GM18499 (cell line): ENCODE measurements around the gene RICTOR.

ENCODE experiments used
- ATAC-seq: cut with Tn5 transposase; IDR thresholded peaks from one replicate; pipeline ENCODE4 v1.9.1; 2021; ENCODE audit warnings: moderate number of reproducible peaks; ENCODE audit not compliant: insufficient read depth, unreplicated experiment

The RICTOR gene

DNA sequence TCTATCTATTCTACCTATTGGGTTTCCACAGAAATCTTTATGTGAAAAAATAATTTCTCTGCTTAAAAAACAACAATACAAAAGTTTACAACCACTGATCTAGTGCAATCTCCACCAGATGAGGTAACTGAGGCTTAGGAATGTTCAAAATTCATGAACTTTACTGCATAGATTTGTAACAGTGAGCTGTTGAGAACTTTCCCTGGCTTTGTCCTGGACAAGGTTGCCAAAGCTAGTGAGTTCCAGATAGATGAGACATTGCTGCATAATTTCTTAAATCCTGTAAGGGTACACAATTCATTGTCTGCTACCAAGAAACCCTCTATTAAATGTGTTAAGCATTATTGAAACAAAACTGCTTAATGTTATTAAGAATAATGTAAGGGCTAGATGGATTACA lies 125.7 kb downstream of the RICTOR start:
- ATAC-seq = no peak

DNA sequence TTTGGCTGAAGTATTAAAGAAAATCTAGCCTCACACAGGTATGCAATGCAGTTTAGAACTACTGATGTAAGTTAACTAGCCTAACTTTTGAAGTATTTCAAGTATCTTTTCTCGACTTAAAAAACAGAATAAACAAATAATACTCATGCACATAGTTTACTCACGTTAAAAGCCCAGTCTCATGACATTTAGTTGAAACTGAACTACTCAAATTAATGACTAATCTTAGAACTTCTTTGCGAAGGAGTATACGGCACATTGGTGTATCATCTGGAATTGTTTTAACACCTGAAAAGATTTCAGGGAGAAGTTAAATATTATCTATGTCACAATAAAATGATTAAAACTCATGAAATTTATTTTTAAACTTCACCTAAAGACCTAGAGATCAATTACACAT lies 129.9 kb downstream of the RICTOR start:
- ATAC-seq = no peak

DNA sequence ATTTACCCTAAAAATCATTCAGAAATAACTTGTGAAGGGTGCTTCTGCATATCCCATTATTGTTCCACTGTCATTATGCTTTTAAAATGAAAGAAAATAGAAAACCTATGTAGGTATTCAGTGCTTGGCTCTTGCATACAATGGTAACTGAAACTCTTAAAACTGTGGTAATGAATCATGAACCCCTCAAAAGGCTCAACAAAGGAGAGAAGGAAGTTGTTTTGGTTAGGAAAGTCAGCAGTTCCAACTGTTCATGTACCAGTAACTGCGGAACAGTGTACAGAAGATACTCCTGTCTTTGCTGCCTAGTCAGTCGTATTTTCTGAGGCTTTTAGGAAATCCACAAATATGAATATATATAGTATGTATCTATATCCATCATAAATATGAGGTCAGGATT lies 132.3 kb downstream of the RICTOR start:
- no peak for ATAC-seq

DNA sequence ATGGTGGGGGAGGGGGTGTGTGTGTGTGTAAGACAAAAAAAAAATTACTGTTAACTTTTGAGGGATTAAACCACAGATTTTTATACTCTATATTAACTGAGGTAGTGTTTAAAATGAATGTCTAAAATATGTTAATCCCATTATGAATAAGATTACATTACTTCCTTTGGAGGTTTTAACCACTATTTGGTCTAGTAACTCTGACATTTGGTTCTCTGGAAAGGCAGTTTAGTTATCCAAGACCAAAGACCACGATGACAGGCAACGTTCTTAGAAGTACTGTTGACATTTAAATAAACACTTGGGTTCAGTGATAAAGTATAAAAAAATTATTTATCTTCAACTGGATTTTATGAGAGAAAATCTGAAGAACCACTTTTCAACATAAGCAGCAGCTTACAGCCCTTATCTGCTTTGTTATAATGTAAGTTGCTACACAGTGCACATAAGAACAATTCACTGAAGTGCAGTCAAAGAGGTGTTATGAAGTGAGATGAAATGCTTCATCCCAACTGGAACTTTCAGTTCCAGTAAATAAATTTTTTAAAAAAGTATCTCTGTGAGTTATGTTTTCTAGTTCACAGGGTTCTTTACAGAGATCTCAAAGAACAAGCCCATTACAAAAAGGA lies 133.9 kb downstream of the RICTOR start:
- no peak for ATAC-seq

DNA sequence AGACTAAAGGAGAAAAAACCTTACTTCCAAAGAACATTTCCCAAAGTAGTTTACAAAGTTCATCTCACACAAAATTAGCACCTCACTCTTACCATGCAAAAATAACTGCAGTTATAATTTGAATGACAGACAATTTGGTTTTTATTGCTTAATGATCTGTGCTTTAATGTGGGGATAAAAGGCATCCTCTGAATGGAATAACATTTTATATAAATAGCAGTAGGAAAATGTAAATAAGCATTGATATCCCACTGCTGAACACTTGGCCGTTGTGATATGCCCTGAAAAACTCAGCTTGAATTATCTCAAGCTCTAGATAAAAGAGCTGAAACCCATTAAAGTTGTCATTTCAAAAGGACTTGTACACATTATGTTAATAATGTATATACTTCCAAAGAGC lies 135.2 kb downstream of the RICTOR start:
- no peak for ATAC-seq

DNA sequence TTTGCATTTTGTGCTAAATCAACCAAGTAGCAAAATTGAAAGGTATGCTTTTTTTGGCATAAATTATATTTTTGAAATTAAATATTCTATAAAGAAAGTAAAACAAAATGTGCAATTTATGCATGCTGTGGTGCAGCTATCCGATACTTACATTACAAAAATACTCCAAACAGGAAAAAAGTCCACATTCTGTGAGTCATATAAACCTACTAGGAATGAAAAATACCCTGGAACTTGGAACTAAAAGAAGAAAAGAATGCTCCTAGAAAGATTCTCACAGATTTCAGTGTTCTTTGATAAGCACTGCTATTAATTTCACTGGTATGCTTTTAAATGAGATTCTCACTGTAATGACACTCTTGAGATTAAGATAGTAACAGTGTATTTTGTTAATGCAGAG lies 135.8 kb downstream of the RICTOR start:
- no peak for ATAC-seq

DNA sequence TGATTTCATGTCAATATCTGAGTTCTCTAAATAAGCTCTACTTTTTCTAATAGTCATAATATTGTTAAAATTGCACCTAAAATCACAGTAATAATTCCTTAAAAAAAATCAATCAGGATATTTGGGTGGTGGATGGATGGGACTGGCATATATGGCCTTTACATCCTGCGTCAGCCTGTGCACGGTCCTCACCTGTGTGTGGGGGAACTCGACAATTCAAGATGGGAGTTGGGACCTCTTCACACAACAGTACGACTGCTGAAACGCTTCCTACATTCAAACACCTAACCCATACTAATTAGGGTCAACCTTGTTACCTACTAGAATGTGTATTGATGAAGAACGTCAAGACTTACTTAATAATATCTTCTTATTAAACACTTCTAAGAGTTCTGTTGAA lies 137.9 kb downstream of the RICTOR start:
- ATAC-seq = no peak

DNA sequence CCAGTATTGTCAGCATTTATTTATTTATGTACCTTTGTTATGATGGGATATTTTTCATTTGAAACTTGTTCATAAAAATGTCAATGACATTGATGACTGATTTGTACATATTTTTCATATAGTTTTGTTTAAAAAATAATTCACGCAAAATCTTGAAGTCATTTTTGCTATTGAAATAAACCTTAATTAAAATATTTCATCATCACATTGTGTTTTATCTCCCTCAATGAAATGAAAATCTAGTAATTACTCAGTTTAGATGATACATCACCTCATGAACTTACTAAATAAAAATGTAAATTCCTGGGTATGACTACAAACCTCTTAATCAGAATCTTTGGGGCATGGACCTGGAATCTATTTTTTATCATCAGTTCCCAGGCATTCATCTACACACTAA lies 138.8 kb downstream of the RICTOR start:
- ATAC-seq = no peak

DNA sequence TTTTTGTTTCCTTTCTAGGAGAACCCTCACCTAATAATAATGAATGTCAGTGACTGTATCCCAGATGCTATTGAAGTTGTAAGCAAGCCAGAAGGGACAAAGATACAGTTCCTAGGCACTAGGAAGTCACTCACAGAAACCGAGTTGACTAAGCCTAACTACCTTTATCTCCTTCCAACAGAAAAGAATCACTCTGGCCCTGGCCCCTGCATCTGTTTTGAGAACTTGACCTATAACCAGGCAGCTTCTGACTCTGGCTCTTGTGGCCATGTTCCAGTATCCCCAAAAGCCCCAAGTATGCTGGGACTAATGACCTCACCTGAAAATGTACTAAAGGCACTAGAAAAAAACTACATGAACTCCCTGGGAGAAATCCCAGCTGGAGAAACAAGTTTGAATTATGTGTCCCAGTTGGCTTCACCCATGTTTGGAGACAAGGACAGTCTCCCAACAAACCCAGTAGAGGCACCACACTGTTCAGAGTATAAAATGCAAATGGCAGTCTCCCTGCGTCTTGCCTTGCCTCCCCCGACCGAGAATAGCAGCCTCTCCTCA lies 141.3 kb downstream of the RICTOR start:
- no peak for ATAC-seq

DNA sequence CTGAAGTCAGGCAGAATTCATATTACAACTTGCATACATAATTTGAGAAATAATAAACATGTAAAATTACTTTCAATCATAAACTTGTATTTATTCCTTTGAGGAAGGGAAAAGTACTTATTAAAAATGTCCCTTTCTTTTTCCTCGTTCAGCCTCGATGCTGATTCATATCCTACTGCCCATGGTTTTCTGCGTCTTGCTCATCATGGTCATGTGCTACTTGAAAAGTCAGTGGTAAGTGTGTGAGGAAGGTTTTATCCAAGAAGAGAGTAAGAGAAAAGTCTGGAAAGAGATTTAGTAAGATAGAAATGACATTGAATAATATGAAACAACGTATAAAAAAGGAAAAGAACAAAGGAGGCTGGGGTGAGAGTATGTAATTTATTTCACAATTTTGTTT lies 142.5 kb downstream of the RICTOR start:
- ATAC-seq = no peak

DNA sequence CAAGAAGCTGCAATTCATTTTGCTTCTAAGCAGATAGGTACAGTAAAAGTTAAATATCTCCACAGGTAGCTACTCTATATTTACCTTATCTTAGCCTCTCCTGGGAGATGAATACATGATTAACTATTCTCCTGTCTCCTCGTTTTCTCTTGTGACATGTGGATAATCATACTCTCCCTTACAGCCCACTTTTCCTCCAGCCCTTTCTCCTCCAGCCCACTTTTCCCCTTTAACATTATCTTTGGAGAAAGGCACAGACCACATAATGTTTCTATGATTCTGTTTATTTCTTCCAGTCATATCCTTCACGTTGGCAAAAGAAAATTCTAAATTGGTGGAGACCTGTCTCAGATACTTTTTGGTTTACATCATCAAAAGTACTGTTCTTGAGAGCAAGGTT lies 144.4 kb downstream of the RICTOR start:
- ATAC-seq = no peak

DNA sequence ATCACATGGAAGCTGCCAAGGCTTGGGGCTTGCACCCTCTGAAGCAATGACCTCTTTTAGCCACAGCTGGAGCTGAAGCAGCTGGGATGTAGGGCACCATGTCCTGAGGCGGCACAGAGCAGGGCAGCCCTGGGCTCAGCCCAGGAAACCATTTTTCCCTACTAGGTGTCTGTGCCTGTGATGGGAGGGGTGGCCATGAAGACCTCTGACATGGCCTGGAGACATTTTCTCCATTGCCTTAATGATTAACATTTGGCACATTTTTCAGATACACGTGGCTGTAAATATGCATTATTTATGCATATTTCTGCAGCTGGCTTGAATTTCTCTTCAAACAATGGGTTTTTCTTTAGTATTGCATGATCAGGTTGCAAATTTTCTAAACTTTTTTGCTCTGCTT lies 146.7 kb downstream of the RICTOR start:
- ATAC-seq = no peak

DNA sequence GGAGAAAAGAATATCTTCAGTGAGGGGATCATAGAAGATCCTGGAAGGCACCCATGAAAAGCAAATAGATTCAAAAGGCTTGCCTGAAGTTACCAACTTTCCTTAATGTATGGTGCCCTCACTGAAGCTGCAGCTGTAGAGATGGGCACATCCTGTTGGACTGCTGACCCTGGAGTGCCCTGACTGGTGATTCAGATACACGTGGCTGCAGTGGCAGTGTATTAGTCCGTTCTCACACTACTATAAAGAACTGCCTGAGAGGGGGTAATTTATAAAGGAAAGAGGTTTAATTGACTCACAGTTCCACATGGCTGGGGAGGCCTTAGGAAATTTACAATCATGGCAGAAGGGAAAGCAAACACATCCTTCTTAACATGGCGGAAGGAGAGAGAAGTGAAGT lies 148.1 kb downstream of the RICTOR start:
- ATAC-seq = no peak

DNA sequence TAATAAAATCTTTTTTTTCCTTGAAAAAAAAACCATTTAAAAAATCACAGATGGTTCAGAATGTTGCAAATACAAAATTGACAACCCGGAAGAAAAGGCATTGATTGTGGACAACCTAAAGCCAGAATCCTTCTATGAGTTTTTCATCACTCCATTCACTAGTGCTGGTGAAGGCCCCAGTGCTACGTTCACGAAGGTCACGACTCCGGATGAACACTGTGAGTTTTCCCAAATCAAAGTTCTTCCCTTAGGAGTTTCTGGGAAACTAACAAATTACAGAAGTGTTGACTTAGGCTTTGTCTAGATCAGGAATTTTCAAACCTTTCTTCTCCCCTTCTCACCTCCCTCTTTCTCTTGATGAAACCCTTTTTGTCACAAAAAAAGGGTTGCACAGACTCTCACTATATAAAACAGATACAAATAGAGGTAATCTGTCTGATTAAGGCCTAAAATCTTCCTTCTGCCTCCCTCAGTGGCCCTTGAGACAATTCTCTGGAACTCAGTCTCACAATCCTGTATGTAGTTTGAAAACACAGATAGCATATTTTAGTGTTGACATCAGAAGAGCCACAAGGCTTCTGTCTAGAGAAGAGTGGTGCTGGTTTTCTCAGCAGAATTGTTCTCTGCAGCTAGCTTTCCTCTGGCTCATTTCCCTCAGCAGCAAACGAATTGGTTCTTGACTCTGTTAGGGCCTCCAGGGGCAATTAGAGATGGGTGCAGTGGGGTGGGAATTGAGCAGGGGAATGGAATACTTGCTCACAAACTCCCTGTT lies 148.9 kb downstream of the RICTOR start:
- ATAC-seq = no peak

DNA sequence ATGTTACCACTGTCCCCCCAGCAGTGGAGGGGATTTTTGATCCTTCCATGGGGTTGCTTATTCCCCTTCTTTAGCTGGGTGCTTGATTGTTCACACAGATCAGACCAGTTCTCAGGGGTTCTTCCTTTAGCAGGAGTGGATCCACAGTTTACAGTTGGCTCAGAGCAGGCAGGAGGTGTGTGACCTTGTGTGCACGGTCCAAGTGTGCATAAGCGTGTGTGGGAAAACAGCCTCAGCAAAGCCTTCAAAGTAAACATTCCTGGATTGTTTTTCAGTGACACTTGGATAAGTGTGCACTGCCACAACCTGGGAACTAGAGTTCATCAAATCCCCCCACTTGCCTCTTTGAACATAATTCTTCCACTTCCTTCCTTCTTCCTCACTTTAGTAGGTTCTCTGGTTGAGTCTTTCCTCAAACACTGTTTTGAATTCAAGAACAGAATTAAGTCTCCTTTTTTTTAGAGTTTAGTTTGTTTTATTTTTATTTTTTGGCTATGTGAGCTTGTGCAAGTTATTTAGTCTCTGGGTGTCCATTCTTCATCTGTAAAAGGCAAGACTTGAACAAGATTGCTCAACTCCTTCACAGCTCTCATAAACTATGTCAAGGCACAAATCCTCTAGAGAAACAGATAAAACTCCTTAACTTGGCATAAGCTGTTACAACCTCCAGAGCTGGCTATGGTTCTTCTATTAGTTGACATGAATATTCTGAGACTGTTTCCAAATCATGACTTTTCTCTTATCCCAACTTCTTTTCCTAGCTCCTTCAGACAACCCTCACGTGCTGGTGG lies 150.3 kb downstream of the RICTOR start:
- no peak for ATAC-seq

DNA sequence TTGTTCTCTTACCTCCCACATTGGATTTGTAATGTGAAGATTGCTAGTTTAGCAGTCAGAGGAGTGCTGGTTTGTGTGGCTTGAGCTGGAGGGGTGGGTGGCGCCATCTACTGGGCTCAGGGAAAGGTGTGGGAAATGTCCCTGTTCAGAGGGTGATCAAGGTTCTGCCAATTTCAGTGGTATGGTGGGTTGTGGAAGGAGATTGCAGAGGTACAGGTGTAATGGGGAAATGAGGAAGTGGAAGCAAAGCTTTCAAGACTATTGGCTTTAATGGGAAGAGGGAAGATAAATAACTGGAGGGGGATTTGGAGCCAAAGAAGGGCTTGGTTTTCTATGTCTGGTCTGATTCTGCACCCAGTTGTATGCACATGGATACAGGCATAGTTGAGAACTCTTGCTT lies 152.0 kb downstream of the RICTOR start:
- ATAC-seq = peak; percentile 70

DNA sequence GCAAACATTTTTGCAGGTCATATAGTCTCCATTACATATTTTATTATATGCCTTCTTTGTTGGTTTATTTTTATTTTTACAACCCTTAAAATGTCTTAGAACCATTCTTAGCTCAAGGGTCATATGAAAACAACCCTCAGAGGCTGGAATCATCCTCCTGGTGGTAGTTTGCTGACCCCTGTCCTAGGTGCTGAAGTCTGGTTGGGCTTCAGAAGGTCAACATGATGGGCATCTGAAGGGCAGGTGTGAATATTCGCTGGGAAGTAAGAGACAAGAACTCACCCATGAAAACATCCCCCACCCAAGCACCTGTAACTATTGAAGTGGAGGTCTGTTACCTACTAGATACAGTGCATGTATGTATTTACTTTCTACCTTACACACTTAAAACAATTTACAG lies 153.0 kb downstream of the RICTOR start:
- ATAC-seq = no peak

DNA sequence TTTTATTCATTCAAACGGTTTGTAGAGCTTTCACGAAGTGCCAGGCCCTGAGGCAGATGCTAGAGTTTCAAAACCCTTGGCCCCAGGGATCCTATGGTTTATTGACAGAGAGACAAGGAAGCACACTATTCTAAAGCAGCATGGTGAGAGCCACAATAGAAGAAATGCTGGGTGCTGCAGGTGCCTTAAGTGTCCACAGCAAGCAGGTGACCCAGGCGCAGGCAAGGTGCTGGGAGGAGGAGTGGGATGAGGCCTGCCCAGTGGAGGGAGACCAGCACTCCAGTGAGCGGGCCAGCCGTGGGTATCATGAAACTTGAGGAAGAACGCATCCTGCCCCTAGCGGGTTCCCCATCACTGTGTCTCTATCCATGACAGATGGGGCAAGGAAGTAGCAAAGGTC lies 157.4 kb downstream of the RICTOR start:
- no peak for ATAC-seq

DNA sequence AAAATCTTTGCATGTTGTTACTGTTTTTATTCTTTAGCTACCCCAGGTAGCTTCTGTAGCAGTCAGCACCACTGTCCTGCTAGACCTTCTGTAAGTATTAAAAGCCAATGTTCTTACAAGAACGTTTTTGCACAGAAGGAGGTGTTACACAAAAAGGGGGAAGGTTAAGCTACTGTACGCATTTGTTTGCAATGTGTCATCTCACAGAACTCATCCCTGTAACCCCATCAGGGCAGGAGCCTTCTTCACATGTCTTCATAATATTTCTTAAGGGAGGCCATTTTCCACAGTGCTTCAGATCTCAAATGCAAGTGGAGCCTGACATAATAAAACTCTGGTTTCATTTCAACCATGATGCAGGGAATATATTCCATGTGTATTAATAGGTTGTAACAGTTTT lies 160.5 kb downstream of the RICTOR start:
- ATAC-seq = no peak

DNA sequence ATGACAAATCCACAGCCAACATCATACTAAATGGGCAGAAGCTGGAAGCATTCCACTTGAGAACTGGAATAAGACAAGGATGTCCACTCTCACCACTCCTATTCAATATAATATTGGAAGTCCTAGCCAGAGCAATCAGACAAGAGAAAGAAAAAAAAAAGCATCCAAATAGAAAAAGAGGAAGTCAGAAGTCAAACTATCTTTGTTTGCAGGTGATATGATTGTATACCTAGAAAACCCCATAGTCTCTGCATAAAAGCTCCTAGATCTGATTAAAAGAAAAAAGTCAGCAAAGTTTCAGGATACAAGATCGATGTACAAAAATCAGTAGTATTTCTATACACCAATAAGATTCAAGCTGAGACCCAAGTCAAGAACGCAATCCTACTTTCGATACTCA lies 162.3 kb downstream of the RICTOR start:
- ATAC-seq = no peak

DNA sequence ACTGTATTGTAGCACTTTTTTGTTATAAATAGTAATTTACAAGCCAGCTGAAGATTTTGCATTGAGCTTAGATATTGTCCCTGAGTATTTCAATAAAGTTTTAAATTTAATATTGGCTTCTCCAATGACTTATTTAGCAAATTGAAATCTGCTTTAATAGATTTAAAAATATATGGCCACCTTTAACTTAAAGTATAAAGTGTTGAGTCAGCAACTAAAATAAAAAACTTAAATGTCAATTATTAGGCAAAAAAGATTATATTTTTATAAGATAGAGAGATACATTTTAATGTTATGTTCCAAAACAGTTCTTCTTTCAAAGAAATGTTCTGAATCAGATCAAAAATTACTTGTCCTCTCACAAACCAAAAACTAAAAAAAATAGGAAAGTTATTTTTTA lies 167.7 kb downstream of the RICTOR start:
- ATAC-seq = no peak
